Panc1 (cell line): Measurements from ENCODE around the gene DPH3.

Experiments used
- CTCF ChIP-seq: fragments of 450-650 bp; IDR thresholded peaks from 2 replicates; pipeline ENCODE4 v1.5.1; 2017; ENCODE audit warnings: mild to moderate bottlenecking
- POLR2AphosphoS5 ChIP-seq: IDR thresholded peaks from 2 replicates; pipeline ENCODE4 v1.6.1; 2012; ENCODE audit warnings: mild to moderate bottlenecking, low read depth, low read length, moderate library complexity
- REST ChIP-seq, 2 experiments: IDR thresholded peaks; 2 replicates each; pipeline ENCODE4 v1.6.1; 2011 to 2012; ENCODE audit warnings: low read depth in 2 of 2, control low read depth in 1 of 2, low read length in 1 of 2, mild to moderate bottlenecking in 1 of 2, moderate library complexity in 1 of 2; ENCODE audit not compliant: insufficient read depth in 1 of 2
- SIN3A ChIP-seq: IDR thresholded peaks from 2 replicates; pipeline ENCODE4 v1.6.1; 2012; ENCODE audit warnings: low read depth, mild to moderate bottlenecking, low read length, moderate library complexity, borderline replicate concordance; ENCODE audit not compliant: insufficient read depth
- TCF7L2 ChIP-seq: IDR thresholded peaks from 2 replicates; pipeline ENCODE4 v1.6.1; 2011; ENCODE audit warnings: mild to moderate bottlenecking, low read depth, low read length, inconsistent platforms

GRCh38 chr3:16286161-16286560, 21.4 kb upstream of the DPH3 start:
- TF ChIP-seq TCF7L2 (no peak), CTCF (no peak), POLR2AphosphoS5 (no peak), REST (IDR thresholded peaks at IDR 0.05; ENCODE audit: insufficient read depth in 1 of 2, low read depth in 2 of 2, low read length in 1 of 2) (no peak), SIN3A (no peak)
